Stimulated activated CD8-positive, alpha-beta memory T cell treated with anti-CD3 and anti-CD28 coated beads, Interleukin-12 subunit alpha, Interleukin-12 subunit beta, amount 100 ng/mL, for 24 hours (primary cell): ENCODE measurements around the gene CMTM4.
"Not testable (repeated sequence)": the region's sequence is repeated elsewhere in the genome, so short reads cannot be mapped to it uniquely, and the experiment has no call there.

ENCODE experiments used
- DNase-seq: peaks from one replicate; pipeline ENCODE4 v3.0.0-alpha.2; 2020; ENCODE audit errors: extremely low read depth

CMTM4 gene

GRCh38 chr16:66641387-66641786 lies 55.2 kb downstream of the CMTM4 start:
- DNase-seq: no peak

DNA sequence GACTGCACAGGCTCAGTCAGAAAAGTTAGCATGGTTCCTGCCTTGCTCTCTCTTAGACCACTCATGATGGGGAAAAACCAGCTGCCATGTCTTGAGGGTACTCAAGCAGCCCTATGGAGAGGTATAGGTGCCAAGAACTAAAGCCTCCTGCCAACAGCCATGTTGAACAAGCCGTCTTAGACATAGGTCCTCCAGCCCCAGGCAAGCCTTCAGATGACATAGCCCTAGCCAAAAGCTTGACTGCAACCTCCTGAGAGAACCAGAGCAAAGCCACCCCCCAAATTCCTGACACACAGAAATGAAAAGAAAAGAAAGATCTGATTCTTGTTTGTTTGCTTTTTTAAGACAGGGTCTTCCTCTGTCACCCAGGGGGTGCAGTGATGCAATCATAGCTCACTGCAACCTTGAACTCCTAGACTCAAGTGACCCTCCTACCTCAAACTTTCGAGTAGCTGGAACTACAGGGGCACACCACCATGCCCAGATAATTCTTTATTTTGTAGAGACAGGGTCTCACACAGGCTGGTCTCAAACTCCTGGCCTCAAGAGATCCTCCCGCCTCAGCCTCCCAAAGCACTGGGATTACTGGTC lies 55.7 kb downstream of the CMTM4 start:
- DNase-seq: no peak

- no peak for DNase-seq
Measured at GRCh38 chr16:66639091-66639885, 57.3 kb downstream of the CMTM4 start.

GRCh38 chr16:66637806-66638205 lies 58.7 kb downstream of the CMTM4 start:
- no peak for DNase-seq

DNA sequence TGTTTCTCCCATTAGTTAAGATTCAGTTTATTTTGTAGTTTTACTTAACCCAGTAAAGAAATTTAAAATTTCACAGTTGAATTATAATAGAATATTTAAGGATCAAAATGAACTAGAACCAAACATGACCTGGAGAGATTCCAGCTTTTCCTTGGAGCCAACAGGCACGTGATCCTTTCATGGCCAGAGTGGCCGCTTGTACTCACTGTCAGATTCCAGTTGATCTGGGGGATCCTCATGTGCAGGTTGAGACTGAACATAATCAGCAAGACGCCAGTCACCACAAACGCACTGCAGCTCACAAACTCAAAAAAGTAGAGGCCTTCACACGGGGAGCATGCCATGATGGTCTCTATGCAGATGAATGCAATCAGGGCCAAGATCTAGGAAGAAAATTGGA lies 60.3 kb downstream of the CMTM4 start:
- no peak for DNase-seq

GRCh38 chr16:66635406-66635805 lies 61.1 kb downstream of the CMTM4 start:
- no peak for DNase-seq

- no peak for DNase-seq
Measured at GRCh38 chr16:66634527-66635196, 61.9 kb downstream of the CMTM4 start.

DNA sequence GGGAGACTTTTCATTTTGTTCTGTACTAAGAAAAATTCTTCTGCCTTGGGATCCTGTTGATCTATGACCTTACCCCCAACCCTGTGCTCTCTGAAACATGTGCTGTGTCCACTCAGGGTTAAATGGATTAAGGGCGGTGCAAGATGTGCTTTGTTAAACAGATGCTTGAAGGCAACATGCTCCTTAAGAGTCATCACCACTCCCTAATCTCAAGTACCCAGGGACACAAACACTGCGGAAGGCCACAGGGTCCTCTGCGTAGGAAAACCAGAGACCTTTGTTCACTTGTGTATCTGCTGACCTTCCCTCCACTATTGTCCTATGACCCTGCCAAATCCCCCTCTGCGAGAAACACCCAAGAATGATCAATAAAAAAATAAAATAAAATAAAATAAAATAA lies 65.0 kb downstream of the CMTM4 start:
- DNase-seq: not testable (repeated sequence)

GRCh38 chr16:66630561-66631260 lies 65.8 kb downstream of the CMTM4 start:
- DNase-seq: not testable (repeated sequence)

GRCh38 chr16:66629856-66630255 lies 66.7 kb downstream of the CMTM4 start:
- no peak for DNase-seq

- not testable (repeated sequence) for DNase-seq
Measured at GRCh38 chr16:66627611-66628378, 68.7 kb downstream of the CMTM4 start.

DNA sequence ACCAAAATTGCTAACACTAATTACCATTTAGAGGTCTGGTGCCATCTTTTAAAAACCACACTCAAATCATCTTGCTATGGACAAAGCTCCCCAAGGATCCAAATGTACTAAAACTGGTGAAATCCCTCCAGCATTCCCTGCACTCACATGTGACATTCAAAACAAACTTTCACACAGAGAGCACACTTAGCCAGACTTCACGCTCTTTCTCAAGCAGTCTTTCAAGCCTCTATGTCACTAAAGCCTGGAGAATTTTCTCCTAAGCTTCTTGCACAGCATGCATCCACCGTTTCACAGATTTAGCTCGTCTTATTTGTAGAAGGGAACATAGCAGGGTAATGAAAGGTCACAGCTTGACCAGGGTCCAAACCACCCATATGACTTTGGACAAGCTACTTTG lies 72.8 kb downstream of the CMTM4 start:
- no peak for DNase-seq

DNA sequence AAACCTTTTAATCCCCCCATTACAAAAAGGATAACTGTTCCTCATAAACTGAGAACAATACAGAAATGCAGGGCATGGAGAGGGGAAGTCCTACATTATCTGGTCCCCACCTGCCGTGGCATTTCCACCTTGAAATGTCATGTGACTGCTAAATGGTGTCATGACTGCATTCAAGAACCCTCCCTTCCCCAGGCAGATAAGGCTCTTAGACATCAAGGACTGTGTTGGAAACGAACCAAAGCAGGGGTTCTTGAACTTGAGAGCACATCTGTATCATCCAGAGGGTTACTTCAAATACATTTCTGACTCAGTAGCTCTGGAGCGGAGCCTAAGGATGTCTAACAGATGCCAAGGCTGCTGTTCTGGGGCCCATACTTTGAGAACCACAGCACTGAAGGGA lies 73.7 kb downstream of the CMTM4 start:
- DNase-seq: no peak

GRCh38 chr16:66621973-66622372 lies 74.6 kb downstream of the CMTM4 start:
- no peak for DNase-seq

DNA sequence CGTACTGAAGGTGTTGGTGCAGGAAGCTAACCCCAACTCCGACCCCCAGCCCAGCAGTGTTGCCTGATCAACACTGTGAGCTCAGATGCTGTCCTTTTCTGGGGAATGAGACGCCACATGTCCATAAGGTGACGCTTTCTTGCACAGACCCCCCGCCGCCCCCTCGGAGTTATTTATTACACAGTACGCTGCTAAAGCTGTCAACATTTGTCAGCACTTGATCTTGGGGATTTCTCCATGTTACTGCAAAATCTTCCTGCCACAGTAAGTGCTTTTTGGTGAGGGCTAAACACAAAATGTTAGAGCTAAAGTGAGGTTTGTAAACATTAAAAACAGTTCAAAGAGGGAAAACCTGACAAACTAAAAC lies 76.1 kb downstream of the CMTM4 start:
- DNase-seq: no peak

DNA sequence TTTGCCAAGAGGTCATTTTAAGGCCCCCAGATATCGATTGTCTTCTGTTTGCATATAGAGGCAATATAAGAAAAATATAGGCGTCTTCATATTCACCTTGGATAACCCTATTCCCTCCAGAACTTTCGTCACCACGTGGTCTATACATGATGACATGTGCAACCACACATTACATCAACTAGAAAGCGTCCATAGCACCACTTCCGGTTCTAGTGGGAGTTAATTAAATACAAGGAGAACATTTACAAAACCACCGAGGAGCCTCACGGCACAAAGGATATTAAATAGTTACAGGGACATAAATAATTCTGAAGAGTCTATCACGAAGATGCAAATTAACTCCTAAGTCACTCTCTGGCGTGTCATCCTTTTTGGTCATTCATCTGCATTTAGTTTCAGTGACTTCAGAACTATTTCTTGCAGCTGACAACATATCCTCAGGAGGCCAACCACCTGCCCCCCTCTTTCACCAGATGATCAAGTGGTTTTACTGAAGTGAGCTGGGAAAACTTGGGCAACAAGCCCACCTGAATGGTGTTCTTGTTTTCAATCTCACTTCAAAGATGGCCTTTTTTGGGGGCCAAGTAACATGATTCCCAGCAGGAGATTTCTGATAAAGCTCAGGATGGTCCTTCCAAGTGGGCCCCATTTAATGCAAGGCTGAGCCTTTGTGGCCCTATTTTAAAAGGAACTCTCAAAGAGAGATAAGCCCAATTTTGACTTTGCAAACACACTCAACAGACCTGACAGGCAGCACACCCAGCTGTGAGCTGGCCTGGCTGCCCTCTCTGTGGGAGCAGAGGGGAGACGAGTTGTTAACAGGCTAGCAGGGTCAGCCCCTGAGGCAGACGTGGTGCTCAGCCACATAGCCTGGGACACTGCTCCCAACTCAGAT lies 76.8 kb downstream of the CMTM4 start:
- no peak for DNase-seq

- DNase-seq: no peak
Measured at GRCh38 chr16:66618588-66619375, 77.8 kb downstream of the CMTM4 start.

- no peak for DNase-seq
Measured at GRCh38 chr16:66617728-66618127, 78.8 kb downstream of the CMTM4 start.

DNA sequence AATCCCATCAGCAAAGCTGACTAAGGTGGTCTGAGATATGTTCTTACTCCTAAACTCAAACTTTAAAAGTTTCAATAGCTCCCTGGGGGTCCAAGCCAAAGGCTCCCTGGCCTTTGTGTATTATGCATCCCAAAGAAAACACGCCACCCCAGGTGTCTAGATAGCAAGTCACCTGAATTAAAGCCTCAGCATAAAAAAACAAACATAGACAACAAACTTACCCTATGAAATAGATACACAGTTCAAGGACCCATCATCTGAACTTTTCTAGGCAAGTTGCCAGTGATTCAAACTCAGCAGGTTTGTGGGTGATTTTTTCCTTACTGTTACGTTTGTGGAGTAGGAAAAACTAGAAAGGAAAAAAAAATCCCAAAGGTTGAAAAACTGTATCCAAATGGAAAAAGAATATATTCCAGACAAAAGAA lies 79.5 kb downstream of the CMTM4 start:
- DNase-seq: no peak

DNA sequence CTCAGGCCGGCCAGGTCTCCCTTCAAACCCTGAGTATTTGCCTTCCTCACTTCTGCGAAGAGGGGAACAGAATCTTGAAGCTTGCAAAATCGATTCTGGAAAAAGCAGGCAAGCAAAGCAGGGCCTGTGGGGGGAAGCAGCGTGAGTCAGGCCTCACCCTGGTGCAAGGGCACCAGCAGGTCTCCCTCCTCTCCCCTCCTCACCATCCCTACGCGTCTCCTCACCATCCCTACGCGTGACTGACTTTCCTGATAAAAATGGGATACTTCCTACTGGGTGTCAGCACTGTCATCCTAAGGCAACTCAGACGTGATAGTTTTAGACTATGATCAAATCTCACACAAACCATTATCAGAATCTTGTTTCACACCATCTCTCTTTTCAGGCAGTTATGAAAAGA lies 80.0 kb downstream of the CMTM4 start:
- no peak for DNase-seq
